CD4-positive, alpha-beta memory T cell (primary cell): ENCODE results near the gene TLX2. TPM values are rescaled to one million over a fixed set of nuclear protein-coding genes. Genes with fewer than 3 reads are reported as not detected.

ENCODE experiments used
- CTCF ChIA-PET: fragments of 350-600 bp; sonication (Branson Sonifier 250); formaldehyde crosslinking; loops from one replicate; lab custom pipeline; 2021; ENCODE audit warnings: inconsistent platforms; ENCODE audit not compliant: partially characterized antibody; lab: Charles Lee
- POLR2A ChIA-PET: fragments of 350-600 bp; sonication (Branson Sonifier 250); formaldehyde crosslinking; loops from one replicate; lab custom pipeline; 2021; ENCODE audit not compliant: partially characterized antibody; lab: Charles Lee
- DNase-seq, 5 donors: peaks; one replicate each; pipeline versions ENCODE4 v3.0.0 to v3.0.0-alpha.2; 2020 to 2022; ENCODE audit warnings: mixed read lengths in 1 of 5
- H3K27ac ChIP-seq: one replicate; pipeline ENCODE4 v1.7.0; 2013; ENCODE audit warnings: low read depth, low read length
- H3K27me3 ChIP-seq: 2 replicates; pipeline ENCODE4 v1.7.0; 2013; ENCODE audit warnings: mild to moderate bottlenecking, low read length, moderate library complexity; ENCODE audit not compliant: insufficient read depth
- H3K36me3 ChIP-seq: 2 replicates; pipeline ENCODE4 v1.7.0; 2013; ENCODE audit warnings: mild to moderate bottlenecking, low read length, moderate library complexity; ENCODE audit not compliant: insufficient read depth
- H3K4me1 ChIP-seq: 2 replicates; pipeline ENCODE4 v1.7.0; 2013; ENCODE audit warnings: mild to moderate bottlenecking, low read length, moderate library complexity; ENCODE audit not compliant: insufficient read depth
- H3K4me3 ChIP-seq, 2 donors: one replicate each; pipeline ENCODE4 v1.7.0; 2013; ENCODE audit warnings: low read length in 2 of 2, mild to moderate bottlenecking in 1 of 2
- H3K9me3 ChIP-seq, 2 donors: one replicate each; pipeline ENCODE4 v1.7.0; 2013; ENCODE audit warnings: low read length in 2 of 2, control low read depth in 1 of 2; ENCODE audit not compliant: control insufficient read depth in 1 of 2
- H3K27ac Mint-ChIP-seq, 7 donors: one replicate each; pipeline ENCODE4 v1.8.0; 2020 to 2021; ENCODE audit warnings: mixed read lengths in 7 of 7, mild to moderate bottlenecking in 6 of 7, inconsistent platforms in 3 of 7, moderate library complexity in 3 of 7
- H3K27me3 Mint-ChIP-seq, 2 donors: one replicate each; pipeline ENCODE4 v1.8.0; 2020 to 2021; ENCODE audit warnings: mixed read lengths in 2 of 2
- H3K36me3 Mint-ChIP-seq, 2 donors: one replicate each; pipeline ENCODE4 v1.8.0; 2020 to 2021; ENCODE audit warnings: mixed read lengths in 2 of 2, inconsistent platforms in 1 of 2, mild to moderate bottlenecking in 1 of 2
- H3K4me1 Mint-ChIP-seq, 4 donors: one replicate each; pipeline ENCODE4 v1.8.0; 2020 to 2021; ENCODE audit warnings: mixed read lengths in 4 of 4, mild to moderate bottlenecking in 1 of 4
- H3K4me3 Mint-ChIP-seq, 8 donors: one replicate each; pipeline ENCODE4 v1.8.0; 2020 to 2021; ENCODE audit warnings: mixed read lengths in 8 of 8, mild to moderate bottlenecking in 7 of 8, moderate library complexity in 6 of 8, inconsistent platforms in 3 of 8
- H3K9me3 Mint-ChIP-seq, 8 donors: one replicate each; pipeline ENCODE4 v1.8.0; 2020 to 2021; ENCODE audit warnings: mixed read lengths in 8 of 8, mild to moderate bottlenecking in 5 of 8, inconsistent platforms in 3 of 8, moderate library complexity in 1 of 8
- intact Hi-C: fragments of 100-400 bp; cut with micrococcal nuclease; formaldehyde crosslinking; loops from one replicate; pipeline ENCODE4 v1.15.1; 2023
- polyA plus RNA-seq, 2 donors: library from polyadenylated mRNA; unstranded; fragments of 300-500 nt; fragmentation: Illumina TruSeq; gene quantifications; one replicate each; pipeline ENCODE4 v1.2.3, GENCODE V29; 2021
- total RNA-seq, 2 experiments: library from RNA; stranded (reverse); gene quantifications; one replicate each; pipeline ENCODE4 v1.2.3, GENCODE V29; 2021

The TLX2 gene
- total and polyA plus RNA-seq, 4 experiments from 2014 or later = 0.14 to 0.53 (median 0.43) TPM

DNA sequence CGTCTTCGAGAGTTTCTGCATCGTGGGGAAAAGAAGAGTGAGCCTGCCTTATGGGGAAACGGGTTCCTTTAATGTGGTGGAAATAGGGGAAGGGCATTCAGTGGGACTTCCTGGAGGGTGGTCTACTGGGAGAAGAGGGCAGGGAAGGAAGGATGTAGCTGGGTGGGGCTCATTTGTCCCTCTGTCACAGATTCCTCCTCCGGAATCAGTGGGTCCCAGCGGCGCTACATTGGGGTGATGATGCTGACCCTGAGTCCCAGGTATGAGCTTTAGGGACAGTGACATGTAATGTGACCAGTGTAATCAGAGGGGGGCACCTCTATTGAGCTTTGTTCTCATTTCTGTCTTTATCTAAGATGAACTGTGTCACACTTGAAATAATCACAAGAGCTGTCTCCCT lies 17.4 kb downstream of the TLX2 start:
- Mint-ChIP-seq H3K9me3 (no peaks in the 10 kb centered on the region), H3K27me3 (no peaks in the 10 kb centered on the region), H3K4me1 (peaks cover 19 to 45% (median 35%) of the 10 kb centered on the region in 4 donors), H3K4me3 (peak overlapping the region; percentile 8 to 96 (median 58)), H3K27ac (peak overlapping the region in 4 of 7 donors; percentile 77 to 95 (median 90)), H3K36me3 (peaks cover 25 to 41% of the 10 kb centered on the region in 2 donors)
- Histone ChIP-seq H3K27ac (no peak overlapping the region), H3K4me3 (no peak overlapping the region), H3K36me3 (peaks cover 14% of the 10 kb centered on the region), H3K9me3 (no peaks in the 10 kb centered on the region), H3K27me3 (no peaks in the 10 kb centered on the region), H3K4me1 (peaks cover 31% of the 10 kb centered on the region)
- ChIA-PET CTCF (interaction anchor here (0.8 to 6.4 kb wide), 22 partner anchors 21 to 709 kb away, joined by 3 to 63 read pairs (median 4); partner anchors contain the start of genes BOLA3, C2orf81, CCDC142 and MRPL53), POLR2A (interaction anchor here (0.7 to 6.3 kb wide), 10 partner anchors 15 to 140 kb away, joined by 3 to 87 read pairs (median 12); partner anchors contain the start of genes C2orf81, CCDC142, INO80B and MRPL53)
- DNase-seq = no peak
- intact Hi-C loops = loop anchor here (1.0 to 5.0 kb wide), 2 partner anchors 48 to 264 kb away; partner anchors contain the start of gene TTC31

DNA sequence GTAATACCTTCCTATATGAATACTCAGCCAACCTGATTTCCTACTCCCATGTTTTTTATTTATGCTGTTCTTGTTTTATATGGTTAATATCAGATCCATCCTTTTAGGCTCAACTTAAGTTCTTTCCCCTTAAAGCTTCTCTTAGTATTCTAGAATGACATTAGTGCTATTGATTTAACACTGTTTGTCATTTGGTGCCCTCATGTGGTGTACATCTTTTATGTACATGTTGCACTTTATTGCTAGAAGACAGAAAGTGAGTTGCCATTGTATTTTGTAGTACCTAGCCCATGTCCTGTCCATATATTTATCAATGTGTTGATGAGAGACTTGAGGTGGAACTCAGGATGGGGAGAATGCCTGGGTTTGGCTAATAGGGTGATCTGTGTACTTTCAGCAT lies 18.0 kb downstream of the TLX2 start:
- Histone ChIP-seq H3K27ac (no peak overlapping the region), H3K27me3 (no peaks in the 10 kb centered on the region), H3K9me3 (no peaks in the 10 kb centered on the region), H3K4me1 (peaks cover 31% of the 10 kb centered on the region), H3K4me3 (no peak overlapping the region), H3K36me3 (peaks cover 9% of the 10 kb centered on the region)
- H3K27me3 Mint-ChIP-seq = peaks cover 0 to under 1% of the 10 kb centered on the region in 2 donors
- POLR2A ChIA-PET = interaction anchor here (0.7 to 6.3 kb wide), 9 partner anchors 16 to 282 kb away, joined by 3 to 87 read pairs (median 8); partner anchors contain the start of genes C2orf81, CCDC142, INO80B and MRPL53
- peak in 4 of 5 donors; percentile 39 to 56 (median 46) for DNase-seq
- peak overlapping the region; percentile 13 to 78 (median 56) for H3K4me3 Mint-ChIP-seq
- peaks cover 19 to 35% of the 10 kb centered on the region in 2 donors for H3K36me3 Mint-ChIP-seq
- H3K27ac Mint-ChIP-seq = peak overlapping the region in 6 of 7 donors; percentile 3 to 93 (median 30)
- H3K9me3 Mint-ChIP-seq = no peaks in the 10 kb centered on the region
- H3K4me1 Mint-ChIP-seq = peaks cover 19 to 44% (median 34%) of the 10 kb centered on the region in 4 donors
- intact Hi-C loops = loop anchor here (1.0 to 5.0 kb wide), 2 partner anchors 49 to 265 kb away; partner anchors contain the start of gene TTC31
- CTCF ChIA-PET = interaction anchor here (0.8 to 6.4 kb wide), 22 partner anchors 22 to 709 kb away, joined by 3 to 63 read pairs (median 4); partner anchors contain the start of genes BOLA3, C2orf81, CCDC142 and MRPL53

DNA sequence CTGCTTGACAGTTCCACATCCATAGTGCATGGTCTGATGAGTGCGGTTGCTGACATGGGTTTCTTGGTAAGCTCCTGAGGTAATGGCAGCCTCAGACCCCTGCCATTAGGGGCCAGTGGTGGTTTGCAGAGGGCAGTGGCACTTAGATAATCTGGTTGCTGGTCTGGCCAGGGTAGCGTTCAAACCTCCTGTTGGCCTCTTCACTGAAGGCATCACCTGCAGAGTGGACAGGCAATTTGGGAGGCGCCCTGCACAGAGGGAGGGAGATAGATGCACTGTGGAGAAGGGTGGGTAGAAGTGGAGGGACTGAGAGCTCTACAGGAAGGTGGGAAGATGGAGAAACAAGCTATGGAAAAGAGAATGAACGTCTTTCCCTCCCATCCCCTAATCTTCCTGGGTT lies 19.2 kb downstream of the TLX2 start:
- H3K27me3 ChIP-seq = no peaks in the 10 kb centered on the region
- POLR2A ChIA-PET = interaction anchor here (1.3 to 6.3 kb wide), 3 partner anchors 50 to 284 kb away, joined by 4 to 74 read pairs (median 4); partner anchors contain the start of genes INO80B, TTC31 and WBP1
- Mint-ChIP-seq H3K36me3 (peaks cover 9 to 23% of the 10 kb centered on the region in 2 donors), H3K27me3 (peaks cover 6 to 10% of the 10 kb centered on the region in 2 donors), H3K9me3 (no peaks in the 10 kb centered on the region), H3K4me1 (peaks cover 16 to 32% (median 27%) of the 10 kb centered on the region in 4 donors), H3K4me3 (no peak overlapping the region), H3K27ac (no peak overlapping the region)
- H3K4me1 ChIP-seq = peaks cover 24% of the 10 kb centered on the region
- CTCF ChIA-PET = interaction anchor here (1.0 to 6.4 kb wide), 5 partner anchors 15 to 283 kb away, joined by 3 to 63 read pairs (median 19); partner anchors contain the start of genes CCDC142 and TTC31
- H3K9me3 ChIP-seq = no peaks in the 10 kb centered on the region
- no peak overlapping the region for H3K4me3 ChIP-seq
- H3K36me3 ChIP-seq = no peaks in the 10 kb centered on the region
- DNase-seq = no peak
- intact Hi-C loops = loop anchor here (5.0 kb wide), 1 partner anchor 266 kb away; no protein-coding TSS in a partner anchor
- no peak overlapping the region for H3K27ac ChIP-seq

DNA sequence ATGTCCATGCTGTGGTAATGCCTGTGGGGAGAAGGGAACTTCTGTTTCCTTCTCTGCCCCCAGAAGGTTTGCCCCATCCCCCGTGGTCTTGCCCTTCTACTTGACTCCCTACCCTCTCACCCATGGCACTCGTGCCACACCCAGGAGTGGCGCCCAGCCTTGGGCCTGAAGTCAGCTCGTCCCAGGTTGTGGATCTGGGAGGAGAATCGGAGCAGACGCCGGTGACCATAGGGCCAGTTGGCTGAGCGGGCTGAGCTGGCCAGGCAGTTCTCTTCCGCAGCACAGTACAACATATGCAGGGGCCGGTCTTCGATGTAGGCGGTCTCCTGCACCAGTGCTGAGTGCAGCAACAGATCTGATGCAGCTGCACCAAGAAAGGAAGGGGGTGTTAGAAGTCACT lies 20.2 kb downstream of the TLX2 start:
- POLR2A ChIA-PET = interaction anchor here (1.3 to 6.3 kb wide), 2 partner anchors 51 to 78 kb away, joined by 4 to 74 read pairs; partner anchors contain the start of genes INO80B, TTC31 and WBP1
- H3K9me3 Mint-ChIP-seq = no peaks in the 10 kb centered on the region

DNA sequence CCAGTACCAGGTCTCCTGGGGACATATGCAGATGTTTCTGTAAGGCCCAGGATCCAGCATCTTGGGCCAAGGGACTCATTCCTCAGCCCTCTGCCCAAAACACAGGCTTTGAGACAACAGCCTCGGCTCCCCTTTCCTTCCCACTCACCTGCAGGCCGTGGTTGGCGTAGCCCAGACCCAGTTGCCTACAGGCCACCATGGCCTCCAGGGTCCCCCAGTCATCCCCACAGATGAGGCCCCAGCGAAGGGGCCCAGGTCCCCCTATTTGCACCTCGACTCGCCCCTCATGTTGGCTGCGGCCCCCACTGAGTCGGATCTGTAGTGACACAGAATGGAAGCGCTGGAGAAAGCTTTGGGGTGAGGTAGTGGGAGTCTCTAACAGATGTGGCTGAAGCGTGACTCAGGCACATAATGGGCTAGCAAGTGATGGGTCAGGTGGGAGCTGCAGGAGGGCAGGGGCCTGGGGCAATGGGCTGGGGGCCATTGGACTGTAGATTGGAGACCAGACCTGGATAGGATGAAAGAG lies 21.3 kb downstream of the TLX2 start:
- intact Hi-C loops = no loop called here

More for the DNA sequence above, 20.2 kb downstream of the TLX2 start:
- Histone ChIP-seq H3K4me1 (peaks cover 16% of the 10 kb centered on the region), H3K4me3 (no peak overlapping the region), H3K9me3 (no peaks in the 10 kb centered on the region), H3K27me3 (no peaks in the 10 kb centered on the region), H3K27ac (no peak overlapping the region), H3K36me3 (no peaks in the 10 kb centered on the region)
- intact Hi-C loops = loop anchor here (5.0 kb wide), 1 partner anchor 267 kb away; no protein-coding TSS in a partner anchor
- peaks cover 14 to 15% of the 10 kb centered on the region in 2 donors for H3K27me3 Mint-ChIP-seq
- no peak overlapping the region for H3K27ac Mint-ChIP-seq
- CTCF ChIA-PET = interaction anchor here (0.7 to 6.4 kb wide), 3 partner anchors 11 to 286 kb away, joined by 3 to 63 read pairs (median 3); partner anchors contain the start of genes CCDC142 and TTC31
- no peak for DNase-seq
- peaks cover 16 to 24% (median 21%) of the 10 kb centered on the region in 4 donors for H3K4me1 Mint-ChIP-seq
- peaks cover 9 to 17% of the 10 kb centered on the region in 2 donors for H3K36me3 Mint-ChIP-seq
- H3K4me3 Mint-ChIP-seq = no peak overlapping the region

DNA sequence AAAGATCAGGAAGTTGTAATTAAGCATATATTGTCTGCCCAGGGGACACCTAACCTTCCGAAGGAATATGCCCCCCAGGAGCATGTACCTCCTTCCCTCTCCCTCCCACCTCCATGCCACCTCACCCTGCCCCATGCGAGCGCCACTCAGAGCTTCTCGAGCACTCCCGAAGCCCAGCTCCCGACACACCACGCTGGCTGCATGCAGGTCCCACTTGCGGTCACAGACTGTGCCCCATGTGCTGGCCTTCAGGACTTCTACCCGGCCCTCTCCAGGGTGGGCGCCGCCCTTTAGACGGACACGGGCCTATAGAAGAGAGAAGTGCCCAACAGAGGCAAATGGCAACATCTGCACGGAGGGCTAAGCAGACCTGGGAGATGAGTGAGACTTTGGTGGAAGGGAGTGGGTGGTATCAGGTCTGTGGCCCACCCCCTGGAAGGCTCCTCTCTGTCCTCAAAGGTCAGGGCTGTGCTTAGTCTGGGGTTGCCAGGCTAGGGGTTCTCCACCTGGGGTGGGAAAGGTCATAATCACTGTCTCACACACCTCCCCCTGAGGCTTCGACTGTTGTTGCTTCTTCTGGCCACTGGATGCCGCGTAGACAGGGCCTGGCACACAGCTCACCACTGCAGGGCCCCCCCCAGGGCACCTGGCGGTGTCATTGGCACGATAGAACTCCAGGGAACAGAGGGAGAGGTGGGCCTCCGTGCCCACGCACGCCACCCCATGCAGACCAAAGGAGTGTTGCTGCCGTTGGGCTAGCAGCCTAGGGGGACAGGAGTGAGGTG lies 22.1 kb downstream of the TLX2 start:
- intact Hi-C loops = no loop called here
- H3K36me3 ChIP-seq = no peaks in the 10 kb centered on the region
- H3K4me1 Mint-ChIP-seq = peaks cover 7 to 13% (median 11%) of the 10 kb centered on the region in 4 donors
- peaks cover 9 to 10% of the 10 kb centered on the region in 2 donors for H3K36me3 Mint-ChIP-seq
- ChIA-PET POLR2A (no interaction called here), CTCF (no interaction called here)
- H3K27ac Mint-ChIP-seq = no peak overlapping the region
- H3K4me1 ChIP-seq = peaks cover 7% of the 10 kb centered on the region
- H3K27me3 ChIP-seq = no peaks in the 10 kb centered on the region
- no peak overlapping the region for H3K27ac ChIP-seq
- no peak for DNase-seq
- H3K4me3 ChIP-seq = no peak overlapping the region
- H3K4me3 Mint-ChIP-seq = no peak overlapping the region
- H3K9me3 ChIP-seq = no peaks in the 10 kb centered on the region
- peaks cover 18 to 21% of the 10 kb centered on the region in 2 donors for H3K27me3 Mint-ChIP-seq
- no peaks in the 10 kb centered on the region for H3K9me3 Mint-ChIP-seq

More for the DNA sequence above, 21.3 kb downstream of the TLX2 start:
- no peak overlapping the region for H3K4me3 Mint-ChIP-seq
- Histone ChIP-seq H3K4me1 (peaks cover 16% of the 10 kb centered on the region), H3K36me3 (no peaks in the 10 kb centered on the region), H3K27me3 (no peaks in the 10 kb centered on the region), H3K9me3 (no peaks in the 10 kb centered on the region), H3K27ac (no peak overlapping the region), H3K4me3 (no peak overlapping the region)
- peak overlapping the region in 2 of 7 donors; percentile 18 to 37 for H3K27ac Mint-ChIP-seq
- no peaks in the 10 kb centered on the region for H3K9me3 Mint-ChIP-seq
- CTCF ChIA-PET = no interaction called here
- peaks cover 9 to 11% of the 10 kb centered on the region in 2 donors for H3K36me3 Mint-ChIP-seq
- POLR2A ChIA-PET = no interaction called here
- no peak for DNase-seq
- peaks cover 15 to 21% (median 20%) of the 10 kb centered on the region in 4 donors for H3K4me1 Mint-ChIP-seq
- H3K27me3 Mint-ChIP-seq = peaks cover 14 to 18% of the 10 kb centered on the region in 2 donors
